Endodermal cell (in vitro differentiated cells): ENCODE measurements around the gene ITGA5. TPM values are rescaled to one million over a fixed set of nuclear protein-coding genes. Genes with fewer than 3 reads are reported as not detected.
A peak's percentile ranks its signal among the peaks of the same experiment; 100 is the strongest.

Experiments
- DNase-seq: peaks from one replicate; pipeline ENCODE4 v3.0.0-alpha.2; 2017
- H3K27ac ChIP-seq: 2 replicates; pipeline ENCODE4 v1.5.1; 2013; ENCODE audit warnings: mild to moderate bottlenecking, low read depth, low read length, moderate library complexity
- H3K27me3 ChIP-seq: 2 replicates; pipeline ENCODE4 v1.6.1; 2013; ENCODE audit warnings: mild to moderate bottlenecking, low read length, moderate library complexity; ENCODE audit not compliant: insufficient read depth, control insufficient read depth, poor library complexity, severe bottlenecking
- H3K36me3 ChIP-seq: 2 replicates; pipeline ENCODE4 v1.7.0; 2013; ENCODE audit warnings: mild to moderate bottlenecking, low read length, moderate library complexity; ENCODE audit not compliant: control insufficient read depth, insufficient read depth
- H3K4me1 ChIP-seq: one replicate; pipeline ENCODE4 v1.7.0; 2013; ENCODE audit warnings: low read length; ENCODE audit not compliant: control insufficient read depth, insufficient read depth
- H3K4me3 ChIP-seq: 2 replicates; pipeline ENCODE4 v1.5.1; 2013; ENCODE audit warnings: mild to moderate bottlenecking, low read length, moderate library complexity
- H3K9ac ChIP-seq: 2 replicates; pipeline ENCODE4 v1.6.1; 2013; ENCODE audit warnings: mild to moderate bottlenecking, low read length, moderate library complexity; ENCODE audit not compliant: poor library complexity, severe bottlenecking; ENCODE audit errors: extremely low read depth
- H3K9me3 ChIP-seq: 2 replicates; pipeline ENCODE4 v1.6.1; 2013; ENCODE audit warnings: mild to moderate bottlenecking, low read length, moderate library complexity; ENCODE audit not compliant: control insufficient read depth
- H3K27ac Mint-ChIP-seq: 2 replicates; pipeline ENCODE4 v1.8.0; 2020; ENCODE audit warnings: mixed read lengths
- H3K27me3 Mint-ChIP-seq: 2 replicates; pipeline ENCODE4 v1.8.0; 2021; ENCODE audit warnings: mild to moderate bottlenecking, mixed read lengths; ENCODE audit not compliant: insufficient read depth
- H3K36me3 Mint-ChIP-seq: 2 replicates; pipeline ENCODE4 v1.8.0; 2020; ENCODE audit warnings: low read depth, mixed read lengths
- H3K4me1 Mint-ChIP-seq: 2 replicates; pipeline ENCODE4 v1.8.0; 2020; ENCODE audit warnings: mixed read lengths
- H3K4me3 Mint-ChIP-seq: 2 replicates; pipeline ENCODE4 v1.8.0; 2020; ENCODE audit warnings: mild to moderate bottlenecking, moderate library complexity, mixed read lengths
- H3K9me3 Mint-ChIP-seq: 2 replicates; pipeline ENCODE4 v1.8.0; 2020; ENCODE audit warnings: mild to moderate bottlenecking, mixed read lengths
- WGBS, 2 experiments: methylation state at CpG; one replicate each; pipeline versions ENCODE4 v1.1.5 to v1.1.7; 2013; ENCODE audit warnings: missing lambda C conversion rate in 2 of 2, mixed read lengths in 1 of 2; ENCODE audit not compliant: insufficient coverage in 1 of 2, insufficient read length in 1 of 2; 5-methylcytosine and 5-hydroxymethylcytosine counted together
- total RNA-seq, 2 donors: library from RNA; stranded (reverse); fragmentation: NEBNext Ultra II Directional in 1 of 2; extraction: Animal tissue kit (Norgen Biotek cat#: 25700) in 1 of 2; gene quantifications; 2 replicates in 1 of 2; 3 replicates in 1 of 2; pipeline ENCODE4 v1.2.1, GENCODE V29; 2021
- TF ChIP-seq, protein P1 (sequence below): fragments of 200-600 bp; sonication (generic); conservative IDR thresholded peaks from 2 replicates; pipeline ENCODE4 v1.5.0; 2021; ENCODE audit warnings: antibody characterized with exemption, mild to moderate bottlenecking

Gene ITGA5
- total RNA-seq, 2 donors from 2014 or later: 189 to 243 TPM

DNA sequence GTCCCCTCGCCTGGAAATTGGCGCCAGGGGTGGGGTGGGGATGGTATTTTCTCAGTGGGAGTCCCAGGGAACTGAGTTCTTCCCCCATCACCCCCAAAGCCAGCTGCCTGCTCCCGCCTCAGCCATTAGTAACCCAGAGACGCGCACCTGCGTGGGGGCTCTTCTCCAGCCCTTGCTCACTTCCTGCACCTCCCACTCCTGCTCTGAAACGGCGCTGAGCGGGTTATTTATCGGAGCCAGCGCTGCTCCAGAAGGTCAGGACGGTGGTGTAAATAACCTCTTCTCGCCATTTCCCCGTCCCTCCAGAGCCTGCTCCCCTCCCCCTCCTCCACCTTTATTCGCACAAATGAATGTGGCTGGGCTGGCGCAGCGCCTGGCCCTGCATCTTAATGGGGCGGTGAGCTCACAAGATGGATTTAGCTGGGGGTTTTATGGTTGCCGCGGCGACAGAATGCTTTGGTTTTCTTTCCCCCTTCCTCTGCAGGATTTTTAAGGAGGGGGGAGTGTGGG lies 67.0 kb downstream of the ITGA5 start:
- Histone ChIP-seq H3K4me1 (peaks cover 39% of the 10 kb centered on the region), H3K4me3 (peak overlapping the region; percentile 53), H3K27ac (peak overlapping the region; percentile 97), H3K27me3 (no peaks in the 10 kb centered on the region), H3K9me3 (no peaks in the 10 kb centered on the region), H3K36me3 (peaks cover 39% of the 10 kb centered on the region), H3K9ac (peak overlapping the region; percentile 0)
- Mint-ChIP-seq H3K4me1 (peaks cover 46% of the 10 kb centered on the region), H3K27me3 (no peaks in the 10 kb centered on the region), H3K36me3 (peaks cover 33% of the 10 kb centered on the region), H3K9me3 (no peaks in the 10 kb centered on the region), H3K4me3 (peak overlapping the region; percentile 56), H3K27ac (peak overlapping the region; percentile 93)
- TF ChIP-seq, protein P1, sequence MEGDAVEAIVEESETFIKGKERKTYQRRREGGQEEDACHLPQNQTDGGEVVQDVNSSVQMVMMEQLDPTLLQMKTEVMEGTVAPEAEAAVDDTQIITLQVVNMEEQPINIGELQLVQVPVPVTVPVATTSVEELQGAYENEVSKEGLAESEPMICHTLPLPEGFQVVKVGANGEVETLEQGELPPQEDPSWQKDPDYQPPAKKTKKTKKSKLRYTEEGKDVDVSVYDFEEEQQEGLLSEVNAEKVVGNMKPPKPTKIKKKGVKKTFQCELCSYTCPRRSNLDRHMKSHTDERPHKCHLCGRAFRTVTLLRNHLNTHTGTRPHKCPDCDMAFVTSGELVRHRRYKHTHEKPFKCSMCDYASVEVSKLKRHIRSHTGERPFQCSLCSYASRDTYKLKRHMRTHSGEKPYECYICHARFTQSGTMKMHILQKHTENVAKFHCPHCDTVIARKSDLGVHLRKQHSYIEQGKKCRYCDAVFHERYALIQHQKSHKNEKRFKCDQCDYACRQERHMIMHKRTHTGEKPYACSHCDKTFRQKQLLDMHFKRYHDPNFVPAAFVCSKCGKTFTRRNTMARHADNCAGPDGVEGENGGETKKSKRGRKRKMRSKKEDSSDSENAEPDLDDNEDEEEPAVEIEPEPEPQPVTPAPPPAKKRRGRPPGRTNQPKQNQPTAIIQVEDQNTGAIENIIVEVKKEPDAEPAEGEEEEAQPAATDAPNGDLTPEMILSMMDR: no peak
- DNase-seq: peak; percentile 93
- 18 to 25% methylated on average over 5 to 21 of the region's 21 CpGs for WGBS, 2 experiments

DNA sequence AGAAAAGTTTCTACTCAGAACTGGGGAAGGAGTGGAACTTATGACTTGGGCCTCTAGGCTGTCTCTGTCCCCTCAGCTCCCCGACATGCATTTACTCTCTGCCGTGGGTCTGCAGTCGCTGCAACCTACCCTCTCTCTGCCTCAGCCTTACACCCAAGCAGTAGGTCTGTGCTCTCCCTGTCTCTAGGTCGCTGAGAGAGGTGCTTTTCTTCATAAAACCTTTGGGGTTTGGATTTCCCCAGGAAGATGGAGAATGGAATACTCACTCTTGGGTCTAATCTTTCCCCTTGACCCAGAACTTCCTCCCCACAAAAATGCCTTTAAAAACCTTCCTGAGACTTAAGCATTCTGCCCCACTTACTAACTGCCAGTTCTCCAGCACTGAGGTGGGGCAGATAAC lies 67.7 kb downstream of the ITGA5 start:
- H3K4me1 ChIP-seq: peaks cover 34% of the 10 kb centered on the region
- Mint-ChIP-seq H3K27ac (peak overlapping the region; percentile 93), H3K4me3 (peak overlapping the region; percentile 56), H3K27me3 (no peaks in the 10 kb centered on the region), H3K36me3 (peaks cover 36% of the 10 kb centered on the region), H3K4me1 (peaks cover 46% of the 10 kb centered on the region), H3K9me3 (no peaks in the 10 kb centered on the region)
- WGBS, 2 experiments: 50 to 67% methylated on average over 4 of the region's 4 CpGs
- no peak overlapping the region for H3K9ac ChIP-seq
- H3K36me3 ChIP-seq: peaks cover 46% of the 10 kb centered on the region
- no peaks in the 10 kb centered on the region for H3K9me3 ChIP-seq
- H3K4me3 ChIP-seq: no peak overlapping the region
- peak overlapping the region; percentile 97 for H3K27ac ChIP-seq
- no peaks in the 10 kb centered on the region for H3K27me3 ChIP-seq
- TF ChIP-seq, protein P1: no peak
- peak; percentile 55 for DNase-seq

DNA sequence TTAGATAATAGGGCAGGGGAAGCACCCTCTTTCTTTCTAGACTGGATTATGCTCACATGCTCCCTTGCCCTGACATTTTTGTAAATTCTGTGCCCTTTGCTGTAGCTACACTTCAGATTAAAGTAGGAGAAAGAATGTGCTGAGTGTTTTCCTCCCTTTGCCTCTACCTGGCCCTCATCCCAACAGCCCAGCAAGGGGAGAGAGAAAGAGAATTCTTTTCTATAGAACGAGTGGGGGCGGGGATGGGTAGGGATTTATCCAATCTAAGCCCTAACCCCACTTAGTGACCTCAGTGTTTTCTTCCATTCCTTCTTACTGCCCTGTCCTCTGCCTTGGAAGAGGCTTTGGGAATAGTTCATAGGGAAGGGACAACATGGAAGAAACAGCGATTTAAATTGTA lies 68.3 kb downstream of the ITGA5 start:
- no peaks in the 10 kb centered on the region for H3K27me3 Mint-ChIP-seq
- peaks cover 50% of the 10 kb centered on the region for H3K36me3 ChIP-seq
- 40 to 54% methylated on average over 1 to 3 of the region's 3 CpGs for WGBS, 2 experiments
- peak overlapping the region; percentile 56 for H3K4me3 Mint-ChIP-seq
- no peaks in the 10 kb centered on the region for H3K9me3 ChIP-seq
- no peaks in the 10 kb centered on the region for H3K27me3 ChIP-seq
- no peak for DNase-seq
- no peaks in the 10 kb centered on the region for H3K9me3 Mint-ChIP-seq
- peaks cover 29% of the 10 kb centered on the region for H3K4me1 ChIP-seq
- no peak overlapping the region for H3K9ac ChIP-seq
- TF ChIP-seq, protein P1: no peak
- peak overlapping the region; percentile 97 for H3K27ac ChIP-seq
- no peak overlapping the region for H3K27ac Mint-ChIP-seq
- H3K4me3 ChIP-seq: no peak overlapping the region
- peaks cover 39% of the 10 kb centered on the region for H3K36me3 Mint-ChIP-seq
- peaks cover 46% of the 10 kb centered on the region for H3K4me1 Mint-ChIP-seq
